GM19452 (cell line): ENCODE measurements around the gene MAPK8.

Experiments used
- ATAC-seq: cut with Tn5 transposase; IDR thresholded peaks from one replicate; pipeline ENCODE4 v1.9.1; 2021; ENCODE audit not compliant: unreplicated experiment

MAPK8 gene

GRCh38 chr10:48447356-48448215 is 141.1 kb downstream of the MAPK8 start:
- ATAC-seq = no peak

- ATAC-seq = no peak
These were observed 142.3 kb downstream of the MAPK8 start for GRCh38 chr10:48448796-48449195.

GRCh38 chr10:48449501-48450232 is 143.2 kb downstream of the MAPK8 start:
- ATAC-seq = no peak

GRCh38 chr10:48450233-48450740 is 143.8 kb downstream of the MAPK8 start:
- ATAC-seq = no peak

GRCh38 chr10:48450741-48451466 is 144.4 kb downstream of the MAPK8 start:
- ATAC-seq = no peak

GRCh38 chr10:48451969-48452878 is 145.7 kb downstream of the MAPK8 start:
- no peak for ATAC-seq

- no peak for ATAC-seq
These were observed 146.5 kb downstream of the MAPK8 start for GRCh38 chr10:48452879-48453412.

- no peak for ATAC-seq
These were observed 147.2 kb downstream of the MAPK8 start for GRCh38 chr10:48453451-48454301.

- ATAC-seq = no peak
These were observed 148.0 kb downstream of the MAPK8 start for GRCh38 chr10:48454302-48455054.

- no peak for ATAC-seq
These were observed 148.5 kb downstream of the MAPK8 start for GRCh38 chr10:48455055-48455391.

GRCh38 chr10:48455392-48456151 is 149.1 kb downstream of the MAPK8 start:
- no peak for ATAC-seq

- ATAC-seq = no peak
These were observed 149.9 kb downstream of the MAPK8 start for GRCh38 chr10:48456361-48456804.

- ATAC-seq = no peak
These were observed 150.6 kb downstream of the MAPK8 start for GRCh38 chr10:48456808-48457761.

- no peak for ATAC-seq
These were observed 151.6 kb downstream of the MAPK8 start for GRCh38 chr10:48457949-48458661.

- no peak for ATAC-seq
These were observed 152.2 kb downstream of the MAPK8 start for GRCh38 chr10:48458662-48459048.
